K562 (cell line): ENCODE results near the gene MKLN1. TPM values are rescaled to one million over a fixed set of nuclear protein-coding genes. Genes with fewer than 3 reads are reported as not detected.

Experiments
- ATAC-seq: fragments of 200-7000 bp; cut with Tn5 transposase; 3 replicates; pipeline ENCODE4 v1.9.1; 2020; ENCODE audit warnings: moderate library complexity
- BruUV-seq: library from RNA; stranded (reverse); fragments of 400-500 nt; replicated peaks from 2 replicates; lab custom pipeline; 2021; lab: Mats Ljungman, UMichigan
- CTCF ChIA-PET: fragments of 300-600 bp; formaldehyde crosslinking; extraction: SDS; loops from one replicate; lab custom pipeline; 2021; ENCODE audit warnings: low intra/inter-chr PET ratio; lab: Yijun Ruan, JAX
- POLR2A ChIA-PET: fragments of 300-600, 350-650 bp; sonication (Branson Sonifier 250); formaldehyde crosslinking; extraction: SDS; loops from one replicate; lab custom pipeline; 2021; ENCODE audit warnings: antibody characterized with exemption, inconsistent platforms; lab: Yijun Ruan, JAX
- DNase-seq, 4 experiments: peaks; one replicate each; pipeline versions ENCODE4 v3.0.0 to v3.0.0-alpha.2; 2011 to 2018; ENCODE audit warnings: low spot score in 3 of 4, mixed read lengths in 3 of 4; ENCODE audit errors: extremely low read depth in 1 of 4
- FAIRE-seq: peaks from 2 replicates; lab custom pipeline; 2011; peaks lifted over from hg19 to GRCh38; lab: Jason Lieb, UNC
- H2AFZ ChIP-seq: 2 replicates; pipeline ENCODE4 v1.6.0; 2011; ENCODE audit warnings: low read depth, low read length, control low read depth, inconsistent platforms
- H3K27ac ChIP-seq: fragments of 200-600 bp; 3 replicates; pipeline ENCODE4 v1.8.0; 2011; ENCODE audit warnings: low read depth, mild to moderate bottlenecking, control low read depth, inconsistent platforms, low read length, moderate library complexity, mixed read lengths; ENCODE audit errors: extremely low read depth
- H3K27me3 ChIP-seq, 2 experiments: fragments of 300-600 bp in 1 of 2; 2 replicates in 1 of 2; 3 replicates in 1 of 2; pipeline versions ENCODE4 v1.6.0 to v1.8.0; 2011; ENCODE audit warnings: inconsistent platforms in 2 of 2, low read length in 2 of 2, mild to moderate bottlenecking in 1 of 2, mixed read lengths in 1 of 2, moderate library complexity in 1 of 2; ENCODE audit not compliant: control insufficient read depth in 2 of 2, insufficient read depth in 2 of 2
- H3K36me3 ChIP-seq: fragments of 300-600 bp; 3 replicates; pipeline ENCODE4 v1.8.0; 2011; ENCODE audit warnings: mild to moderate bottlenecking, low read length, inconsistent platforms; ENCODE audit not compliant: control insufficient read depth, insufficient read depth
- H3K4me1 ChIP-seq, 2 experiments: fragments of 200-600 bp in 1 of 2; replicated peaks in 1 of 2; 2 replicates in 1 of 2; 3 replicates in 1 of 2; pipeline versions ENCODE4 v1.5.1 to v1.8.0; 2011; ENCODE audit warnings: inconsistent platforms in 2 of 2, low read length in 2 of 2, mild to moderate bottlenecking in 1 of 2, mixed read lengths in 1 of 2, moderate library complexity in 1 of 2; ENCODE audit not compliant: control insufficient read depth in 2 of 2, insufficient read depth in 2 of 2
- H3K4me2 ChIP-seq: 2 replicates; pipeline ENCODE4 v1.6.1; 2011; ENCODE audit warnings: low read length, control low read depth, inconsistent platforms, mixed read lengths; ENCODE audit not compliant: insufficient read depth
- H3K4me3 ChIP-seq: fragments of 200-600 bp; sonication (generic), shearing (Covaris generic); 2 replicates; pipeline ENCODE4 v1.5.1; 2016; ENCODE audit warnings: control low read depth, inconsistent platforms
- H3K79me2 ChIP-seq: fragments of 200-600 bp; 3 replicates; pipeline ENCODE4 v1.8.0; 2011; ENCODE audit warnings: low read length, inconsistent platforms; ENCODE audit not compliant: control insufficient read depth, insufficient read depth
- H3K9ac ChIP-seq, 2 experiments: 2 replicates each; pipeline versions ENCODE4 v1.6.0 to v1.6.1; 2011; ENCODE audit warnings: low read depth in 2 of 2, low read length in 2 of 2, control low read depth in 1 of 2, inconsistent platforms in 1 of 2, mild to moderate bottlenecking in 1 of 2, mixed read lengths in 1 of 2; ENCODE audit not compliant: insufficient read depth in 1 of 2
- H3K9me1 ChIP-seq: one replicate; pipeline ENCODE4 v1.6.0; 2011; ENCODE audit warnings: inconsistent platforms, mild to moderate bottlenecking, low read length, moderate library complexity; ENCODE audit not compliant: control insufficient read depth, insufficient read depth
- H3K9me3 ChIP-seq: replicated peaks from 2 replicates; pipeline ENCODE4 v1.5.1; 2011; ENCODE audit warnings: low read depth, low read length, inconsistent platforms; ENCODE audit not compliant: control insufficient read depth, insufficient read depth
- H4K20me1 ChIP-seq: replicated peaks from 2 replicates; pipeline ENCODE4 v1.6.1; 2011; ENCODE audit warnings: low read length, inconsistent platforms, mixed read lengths; ENCODE audit not compliant: control insufficient read depth, insufficient read depth
- KAT7 ChIP-seq: sonication (generic); formaldehyde crosslinking; IDR thresholded peaks from 2 replicates; pipeline ENCODE4 v1.8.0; 2022; ENCODE audit warnings: missing genetic modification reagents, mild to moderate bottlenecking, borderline replicate concordance
- KDM2B ChIP-seq: fragments of 250-450 bp; sonication (Bioruptor Pico); IDR thresholded peaks from 2 replicates; pipeline ENCODE4 v1.8.0; 2021; ENCODE audit warnings: mild to moderate bottlenecking, moderate library complexity
- MAFK ChIP-seq: IDR thresholded peaks from 2 replicates; pipeline ENCODE4 v1.6.1; 2011; ENCODE audit warnings: low read length, improper control_type of control experiment
- SAP30 ChIP-seq: fragments of 200-600 bp; sonication (generic); IDR thresholded peaks from 2 replicates; pipeline ENCODE4 v1.6.1; 2012; ENCODE audit warnings: borderline replicate concordance, low read depth, mild to moderate bottlenecking, moderate library complexity, low read length, control low read depth, inconsistent platforms; ENCODE audit not compliant: insufficient read depth, poor library complexity, severe bottlenecking
- SNRNP70 ChIP-seq: fragments of 200-400 bp; formaldehyde crosslinking; optimal IDR thresholded peaks from 2 replicates; pipeline ENCODE3; 2017; ENCODE audit warnings: low read depth, low read length
- THRAP3 ChIP-seq: fragments of 450-650 bp; IDR thresholded peaks from 2 replicates; pipeline ENCODE4 v1.6.1; 2016; ENCODE audit warnings: mild to moderate bottlenecking, inconsistent platforms, borderline replicate concordance
- ZNF707 ChIP-seq: fragments of 250-450 bp; sonication (Bioruptor Pico); conservative IDR thresholded peaks from 2 replicates; pipeline ENCODE4 v1.8.0; 2022; ENCODE audit warnings: inconsistent platforms, mild to moderate bottlenecking, moderate library complexity
- ZNF77 ChIP-seq: fragments of 250-450 bp; sonication (Bioruptor Pico); IDR thresholded peaks from 2 replicates; pipeline ENCODE4 v1.5.0; 2020
- in situ Hi-C: fragments of 300-500 bp; cut with MboI; formaldehyde crosslinking; loops from 4 replicates; pipeline ENCODE4 v1.15.0; 2018; ENCODE audit warnings: inconsistent platforms, mixed read lengths
- intact Hi-C: fragments of 100-400 bp; cut with micrococcal nuclease; formaldehyde crosslinking; loops from 2 replicates; pipeline ENCODE4 v1.14.2; 2022
- polyA plus RNA-seq, 8 experiments: library from polyadenylated mRNA; depleted of rRNA in 4 of 8; stranded (reverse) in 5 of 8; unstranded in 3 of 8; fragments of >200 nt; fragmentation: Nextera tagmentation in 2 of 8; fragmentation: Illumina TruSeq in 1 of 8; extraction: Ambion mirVana in 2 of 8; extraction: Trizol in 1 of 8; gene quantifications; 2 replicates each; pipeline versions ENCODE4 v1.2.1 to v1.2.3, GENCODE V29; 2011 to 2014; ENCODE audit warnings: inconsistent platforms in 1 of 8, missing spikeins in 1 of 8
- total RNA-seq, 7 experiments: library from RNA; depleted of rRNA in 6 of 7; stranded (reverse); fragments of >200 nt in 6 of 7; fragmentation: Illumina TruSeq in 2 of 7; extraction: Trizol in 2 of 7; gene quantifications; 2 replicates each; pipeline versions ENCODE4 v1.2.1 to v1.2.3, GENCODE V29; 2011 to 2021; ENCODE audit warnings: low replicate concordance in 1 of 7
- TF ChIP-seq, protein P1 (sequence below): fragments of 450-650 bp; IDR thresholded peaks from 2 replicates; pipeline ENCODE4 v1.6.1; 2014; ENCODE audit warnings: low read depth, mild to moderate bottlenecking, moderate library complexity, borderline replicate concordance

MKLN1 gene
- total and polyA plus RNA-seq, 9 of the 15 experiments (the other 6 are each of a cell fraction or from before 2014, with no cell fraction given): 18.6 to 80.4 (median 56.0) TPM

DNA sequence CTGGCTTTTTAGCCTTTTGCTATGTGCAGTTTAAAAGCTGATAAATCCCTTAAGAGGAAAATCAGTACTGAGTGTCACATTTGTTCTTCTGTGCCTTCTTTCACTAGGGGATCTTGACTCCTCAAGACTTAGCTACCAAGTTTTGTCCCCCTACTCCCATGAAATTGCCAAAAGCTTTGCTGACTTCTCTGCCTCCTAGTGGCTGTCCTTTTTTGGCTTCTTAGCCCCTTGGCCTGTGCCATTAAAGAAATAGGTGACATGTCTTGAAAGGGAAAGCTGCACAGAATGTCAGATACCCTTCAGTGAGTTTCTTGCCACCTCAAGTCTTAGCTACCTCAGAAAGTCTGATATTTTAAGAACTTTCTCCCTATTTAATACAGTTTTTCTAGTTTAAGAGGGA is 10.5 kb downstream of the MKLN1 start:
- peaks cover 0 to 2% of the 10 kb centered on the region in 2 experiments; a peak in 2 of 5 replicates for H3K4me1 ChIP-seq
- H3K4me2 ChIP-seq: no peak overlapping the region
- no peak overlapping the region for H2AFZ ChIP-seq
- CTCF ChIA-PET: no interaction called here
- ATAC-seq: no peak
- H3K9me3 ChIP-seq: peaks cover 20% of the 10 kb centered on the region
- peaks cover 12% of the 10 kb centered on the region for H3K36me3 ChIP-seq
- no peak for DNase-seq
- no peaks in the 10 kb centered on the region for H4K20me1 ChIP-seq
- POLR2A ChIA-PET: interaction anchor here (0.7 to 1.1 kb wide), 3 partner anchors 9 to 1956 kb away, joined by 3 to 4 read pairs (median 3); partner anchors contain the start of gene MKLN1
- no peaks in the 10 kb centered on the region for H3K27me3 ChIP-seq
- H3K9me1 ChIP-seq: no peaks in the 10 kb centered on the region
- H3K9ac ChIP-seq: no peak overlapping the region
- H3K79me2 ChIP-seq: peaks cover 98% of the 10 kb centered on the region
- no peak overlapping the region for H3K4me3 ChIP-seq
- intact Hi-C loops: no loop called here
- BruUV-seq: no TSS peak
- in situ Hi-C loops: no loop called here
- no peak for FAIRE-seq
- TF ChIP-seq KDM2B (CRISPR knock-in tag): no peak
- no peak for TF ChIP-seq KAT7
- no peak for TF ChIP-seq SAP30
- TF ChIP-seq, protein P1, sequence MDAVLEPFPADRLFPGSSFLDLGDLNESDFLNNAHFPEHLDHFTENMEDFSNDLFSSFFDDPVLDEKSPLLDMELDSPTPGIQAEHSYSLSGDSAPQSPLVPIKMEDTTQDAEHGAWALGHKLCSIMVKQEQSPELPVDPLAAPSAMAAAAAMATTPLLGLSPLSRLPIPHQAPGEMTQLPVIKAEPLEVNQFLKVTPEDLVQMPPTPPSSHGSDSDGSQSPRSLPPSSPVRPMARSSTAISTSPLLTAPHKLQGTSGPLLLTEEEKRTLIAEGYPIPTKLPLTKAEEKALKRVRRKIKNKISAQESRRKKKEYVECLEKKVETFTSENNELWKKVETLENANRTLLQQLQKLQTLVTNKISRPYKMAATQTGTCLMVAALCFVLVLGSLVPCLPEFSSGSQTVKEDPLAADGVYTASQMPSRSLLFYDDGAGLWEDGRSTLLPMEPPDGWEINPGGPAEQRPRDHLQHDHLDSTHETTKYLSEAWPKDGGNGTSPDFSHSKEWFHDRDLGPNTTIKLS: no peak
- no peak for TF ChIP-seq ZNF707 (CRISPR knock-in tag)
- no peak for TF ChIP-seq SNRNP70
- no peak for TF ChIP-seq MAFK
- no peak for TF ChIP-seq ZNF77 (CRISPR knock-in tag)
- no peak for TF ChIP-seq THRAP3
- no peak overlapping the region for H3K27ac ChIP-seq
